Stimulated activated naive CD4-positive, alpha-beta T cell treated with Interleukin-2 at 50 U/mL for 16 hours (primary cell): ENCODE results near the gene ADM.
A peak's percentile ranks its signal among the peaks of the same experiment; 100 is the strongest.

ENCODE experiments used
- DNase-seq: peaks from one replicate; lab custom pipeline; 2025; lab: John Stamatoyannopoulos, UW

ADM gene

DNA sequence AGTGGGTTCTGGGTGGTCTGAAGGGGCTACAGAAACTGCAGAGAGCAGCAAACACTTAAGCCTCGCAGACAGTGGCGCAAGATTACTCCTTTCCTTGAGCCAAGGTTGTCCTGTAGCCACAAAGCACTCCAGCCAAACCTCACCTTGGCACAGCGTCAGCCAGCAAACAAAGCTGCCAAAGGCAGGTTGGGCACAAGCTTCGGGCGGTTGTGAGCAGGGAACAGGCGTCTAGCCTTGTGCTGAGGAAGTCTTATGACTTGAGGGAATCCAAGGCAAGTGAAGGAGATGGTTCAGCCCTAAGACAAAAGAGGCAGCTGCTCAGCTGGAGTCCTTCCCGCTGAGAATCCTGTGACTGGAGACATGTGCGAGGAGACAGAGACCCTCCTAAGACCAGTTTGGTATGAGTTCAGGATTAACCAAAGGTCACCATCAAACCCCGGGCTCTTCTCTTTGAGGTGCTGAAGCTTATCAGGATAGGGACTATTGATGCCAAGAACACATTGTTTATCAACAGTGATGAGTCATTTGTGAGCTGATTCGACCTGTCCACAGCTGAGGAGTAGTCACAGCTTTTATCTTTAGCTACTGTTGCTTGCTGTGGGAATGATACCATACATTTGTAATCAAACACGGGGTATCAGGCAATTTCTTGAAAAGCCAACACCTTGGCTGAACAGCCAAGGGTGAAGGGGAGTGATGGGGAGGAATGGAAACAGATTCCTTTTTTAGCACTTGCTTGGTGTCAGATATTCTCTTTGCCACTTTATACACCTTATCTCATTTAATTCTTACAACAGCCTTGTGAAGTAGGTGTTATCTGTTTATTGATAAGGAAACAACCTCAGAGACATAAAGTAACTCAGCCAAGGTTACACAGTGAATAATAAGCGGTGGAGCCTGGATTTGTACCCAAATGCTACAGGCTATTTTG is 4.6 kb downstream of the ADM start:
- DNase-seq = no peak

DNA sequence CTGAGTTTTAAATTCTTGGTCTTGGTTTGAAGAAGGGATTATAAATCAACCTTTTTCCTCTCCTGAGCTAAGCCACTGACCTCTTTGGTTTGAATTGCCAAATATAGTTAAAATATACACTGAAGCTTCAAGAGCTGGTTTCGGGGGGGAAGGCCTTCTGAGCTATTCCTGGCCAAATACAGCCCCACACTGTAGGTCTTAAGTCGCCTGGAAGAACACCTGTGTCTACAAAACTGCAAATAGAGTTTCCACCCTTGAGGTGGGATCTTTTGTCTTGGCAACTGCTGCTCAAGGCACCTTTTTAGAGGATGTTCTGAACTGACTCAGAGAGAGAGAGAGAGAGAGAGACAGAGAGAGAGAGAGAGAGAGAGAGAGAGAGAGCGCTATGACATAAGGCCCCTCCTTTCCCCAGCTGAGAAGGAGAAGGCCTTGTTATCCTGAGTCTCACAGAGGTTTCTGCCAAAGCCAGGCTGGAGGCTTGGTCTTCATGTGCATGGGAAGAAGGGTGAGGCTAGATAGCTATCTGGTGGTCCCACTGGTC is 5.5 kb downstream of the ADM start:
- no peak for DNase-seq

DNA sequence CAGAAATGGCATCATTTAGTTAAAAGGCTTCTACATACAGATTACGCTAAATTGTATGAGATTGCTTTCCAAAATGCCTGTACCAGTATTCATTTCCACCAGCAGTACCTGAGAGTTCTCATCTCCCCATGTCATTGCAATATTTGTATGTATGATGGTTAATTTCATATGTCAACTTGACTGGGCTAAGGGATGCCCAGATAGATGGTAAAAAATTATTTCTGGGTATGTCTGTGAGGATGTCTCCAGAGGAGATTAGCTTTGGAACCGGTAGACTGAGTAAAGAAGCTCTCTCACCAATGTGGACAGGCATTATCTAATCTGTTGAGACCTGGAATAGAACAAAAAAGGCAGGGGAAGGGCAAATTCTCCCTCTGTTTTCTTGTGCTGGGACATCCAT is 6.9 kb downstream of the ADM start:
- DNase-seq = no peak

DNA sequence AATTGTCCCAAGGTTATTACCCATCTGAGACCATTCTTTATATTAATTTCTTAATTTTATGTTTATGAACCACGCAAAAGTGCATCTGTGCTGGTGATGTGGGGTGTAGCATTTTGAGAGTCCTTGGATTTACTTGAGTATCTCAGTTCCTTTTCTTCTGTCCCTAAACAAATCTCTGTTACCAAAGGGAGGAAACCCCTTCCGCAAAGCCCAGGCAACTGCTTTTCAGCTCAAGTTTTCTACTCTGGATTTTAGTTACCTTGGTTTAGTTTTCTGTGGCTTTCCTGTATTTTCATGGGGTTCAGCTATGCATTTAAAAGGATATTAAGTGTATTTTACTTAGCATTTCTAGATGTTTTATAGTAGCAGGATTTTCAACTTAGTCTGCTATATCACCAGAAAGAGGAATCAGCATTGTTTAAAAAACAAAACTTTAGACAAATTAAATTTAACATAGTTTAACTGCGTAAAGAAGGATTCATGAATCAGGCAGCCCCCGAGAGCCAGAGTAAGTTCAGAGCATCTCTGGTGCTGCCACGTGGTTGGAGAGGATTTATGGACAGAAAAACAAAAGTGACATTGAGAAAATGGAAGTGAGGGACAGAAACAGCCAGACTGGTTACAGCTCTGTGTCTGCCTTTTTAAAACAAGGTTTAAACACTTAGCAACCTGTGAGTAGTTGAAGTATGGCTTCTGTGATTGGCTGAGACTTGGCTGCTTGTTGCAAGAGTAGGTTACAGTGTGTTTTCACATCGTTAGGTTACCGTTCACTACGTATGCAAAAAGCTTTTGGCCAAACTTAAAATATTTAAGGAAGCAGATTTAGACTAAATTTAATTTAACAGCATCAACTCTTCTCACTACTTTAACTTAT is 9.6 kb downstream of the ADM start:
- DNase-seq = no peak

DNA sequence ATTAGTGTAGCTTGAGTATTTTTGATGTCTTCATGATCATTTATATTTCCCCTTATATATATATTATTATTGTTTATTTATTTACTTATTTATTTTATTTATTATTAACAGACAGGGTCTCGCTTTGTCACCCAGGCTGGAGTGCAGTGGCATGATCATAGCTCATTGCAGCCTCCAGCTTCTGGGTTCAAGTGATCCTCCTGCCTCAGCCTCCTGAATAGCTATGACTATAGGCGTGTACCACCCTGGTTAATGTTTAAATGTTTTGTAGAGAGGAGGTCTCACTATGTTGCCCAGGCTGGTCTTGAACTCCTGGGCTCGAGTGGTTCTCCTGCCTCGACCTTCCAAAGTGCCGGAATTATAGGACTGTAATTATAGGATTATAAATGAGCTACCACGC is 10.2 kb downstream of the ADM start:
- no peak for DNase-seq

DNA sequence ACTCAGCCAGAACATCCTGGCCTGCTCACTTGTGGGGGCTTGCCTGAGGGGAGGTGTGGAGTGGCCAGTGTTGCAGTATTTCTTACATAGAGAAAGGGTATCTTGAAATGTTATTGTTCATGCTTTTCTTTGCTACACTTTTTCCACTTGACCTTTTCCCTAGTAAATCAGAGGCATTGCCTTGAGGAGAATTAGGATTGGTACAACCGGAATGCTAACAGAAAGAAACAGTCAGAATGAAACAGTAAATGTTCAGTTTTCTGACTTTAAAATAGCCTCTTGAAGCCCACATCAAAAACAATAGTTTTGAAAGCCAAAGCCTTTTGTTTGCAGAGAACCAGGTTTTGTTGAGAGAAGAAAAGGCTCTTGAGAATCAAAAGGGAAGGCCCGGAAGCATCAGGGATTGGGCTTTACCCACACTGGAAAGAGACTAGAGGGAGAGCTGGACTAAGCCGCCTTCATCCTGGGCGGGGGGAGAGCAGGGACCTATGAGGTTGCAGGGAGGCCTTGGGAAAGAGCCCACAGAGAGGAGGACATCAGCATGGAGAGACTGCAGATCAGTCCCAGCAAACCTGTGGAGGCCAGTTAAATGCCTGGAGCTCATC is 12.4 kb downstream of the ADM start:
- DNase-seq = no peak

DNA sequence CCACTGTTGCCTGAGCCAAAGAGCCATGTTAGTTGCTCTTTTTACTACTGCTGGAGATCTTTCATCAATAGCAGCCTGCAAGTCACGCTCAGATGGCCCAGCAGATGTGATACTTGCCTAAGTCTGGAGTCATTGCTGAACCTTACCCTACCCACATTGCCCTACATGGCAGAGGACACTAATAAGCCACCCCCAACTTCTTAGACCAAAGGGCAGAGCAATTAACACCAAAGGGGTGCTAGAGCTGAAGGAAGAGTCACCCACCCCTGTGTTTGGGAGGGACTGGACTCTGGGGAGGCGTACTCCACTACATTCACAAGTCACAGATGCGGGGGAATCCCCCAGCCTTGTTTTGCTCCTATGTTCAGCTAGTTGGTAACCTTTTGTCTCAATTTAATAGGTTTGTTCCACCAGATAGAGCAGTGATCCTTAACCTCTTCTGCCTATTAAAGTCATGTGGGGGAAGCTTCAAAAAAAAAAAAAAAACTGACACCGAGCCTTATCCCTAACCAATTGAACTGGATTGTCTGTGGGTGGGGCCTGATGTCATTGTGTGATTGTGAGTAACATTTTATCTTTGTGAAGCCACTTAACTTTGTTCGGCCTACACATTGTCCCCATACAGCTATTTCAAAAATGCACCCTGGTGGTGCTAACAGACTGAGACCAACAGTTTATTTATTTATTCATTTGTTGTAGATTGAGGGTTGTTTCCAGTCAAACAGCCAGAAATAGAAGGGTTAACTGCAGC is 13.1 kb downstream of the ADM start:
- DNase-seq = no peak

DNA sequence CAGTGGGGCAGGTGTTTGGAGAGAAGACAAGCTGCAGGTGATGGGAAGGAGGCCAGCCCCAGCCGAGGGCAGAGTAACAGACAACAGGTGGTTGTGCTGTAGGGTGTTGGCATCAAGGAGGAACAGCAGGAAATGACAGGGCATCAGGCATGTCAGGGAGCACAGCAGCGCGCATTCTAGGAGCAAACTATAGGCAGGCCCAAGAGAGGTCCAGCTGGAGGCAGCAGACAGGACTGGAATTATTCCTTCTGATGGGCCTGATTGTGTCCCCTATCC is 13.6 kb downstream of the ADM start:
- no peak for DNase-seq

DNA sequence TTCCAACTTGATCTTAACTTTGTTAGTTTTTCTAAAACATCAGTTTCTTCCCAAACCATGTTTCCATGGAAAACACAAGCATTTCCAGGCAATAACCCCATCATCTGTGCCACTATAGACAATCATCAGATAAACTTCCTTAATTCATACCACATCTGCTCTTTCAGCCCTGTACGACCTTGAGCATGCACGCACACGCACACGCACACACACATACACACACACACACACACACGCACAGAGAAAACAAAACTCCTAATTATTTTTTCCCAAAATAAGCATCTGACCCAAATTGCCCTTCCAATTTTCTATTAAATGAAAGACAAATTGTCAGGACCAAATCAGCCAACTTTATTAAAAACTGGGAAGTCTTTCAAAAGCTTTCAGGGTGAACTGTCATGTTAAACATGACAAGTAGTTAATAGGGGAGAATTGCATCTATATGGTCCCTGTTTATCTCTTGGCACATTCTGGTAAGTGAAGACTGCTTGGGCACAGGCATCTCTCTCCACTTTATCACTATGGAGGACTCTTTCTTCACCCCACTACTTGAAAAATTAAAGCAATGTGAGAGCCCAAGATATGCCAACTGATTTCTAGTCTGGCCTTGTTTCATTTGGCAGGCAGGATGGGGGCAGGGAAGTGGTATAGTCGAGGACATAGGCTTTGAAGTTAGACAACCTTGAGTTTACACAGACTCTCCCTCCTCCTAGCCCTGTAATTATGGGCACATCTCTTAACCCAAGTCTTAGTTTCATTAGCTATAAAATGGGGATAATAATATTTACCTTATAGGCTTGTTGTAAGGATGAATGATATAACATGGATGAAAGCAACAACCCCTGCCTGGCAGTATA is 15.1 kb downstream of the ADM start:
- no peak for DNase-seq

DNA sequence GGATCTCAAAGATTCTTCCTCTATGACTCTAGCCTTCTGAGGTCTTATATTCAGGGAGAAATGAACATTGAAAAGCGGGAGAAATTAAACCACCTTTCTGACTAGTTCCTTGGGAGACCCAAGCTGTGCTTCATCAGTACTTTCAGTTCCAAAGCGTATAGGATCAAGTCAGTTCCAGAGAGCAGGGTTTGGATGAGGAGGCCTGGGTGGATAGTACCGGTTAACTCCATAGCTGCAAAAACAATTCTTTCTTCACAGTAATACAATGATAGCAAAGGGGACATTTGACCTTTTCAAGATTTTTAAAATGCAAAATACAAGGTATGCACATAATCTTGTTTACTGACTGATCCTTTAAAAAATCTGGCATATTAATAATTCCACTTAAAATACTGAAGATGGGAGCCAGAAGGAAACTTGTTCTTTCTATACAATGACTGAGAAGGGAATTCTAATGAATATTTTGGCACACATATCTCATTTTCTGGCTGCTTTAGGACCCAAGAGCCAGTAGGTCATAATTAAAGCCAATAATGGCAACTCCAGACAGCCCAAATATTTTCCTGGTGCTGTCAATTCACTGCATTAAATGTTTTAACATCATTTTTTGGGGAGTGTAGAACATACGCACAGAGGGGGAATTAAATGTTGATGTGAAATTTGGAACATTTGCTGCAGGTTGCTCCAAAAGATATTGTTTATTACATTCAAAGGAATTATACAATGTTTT is 16.0 kb downstream of the ADM start:
- no peak for DNase-seq

DNA sequence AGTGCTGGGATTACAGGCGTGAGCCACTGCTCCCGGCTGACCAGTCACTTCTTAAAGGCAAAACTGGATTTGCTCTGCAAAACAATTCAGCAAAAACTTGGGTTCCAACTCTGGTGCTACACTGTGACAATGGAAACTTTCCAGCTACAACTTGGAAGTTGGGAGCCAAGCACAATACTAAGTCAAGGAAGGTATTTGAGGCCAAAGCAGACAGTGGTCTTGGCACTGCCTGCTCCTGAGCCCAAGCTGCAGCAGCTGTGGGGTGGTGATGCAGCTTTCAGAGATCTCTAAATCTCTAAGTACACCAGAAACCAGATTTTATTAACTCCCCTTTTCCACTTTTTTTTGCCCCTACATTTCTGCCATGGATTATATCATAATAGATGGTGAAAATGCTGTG is 17.5 kb downstream of the ADM start:
- DNase-seq = no peak

DNA sequence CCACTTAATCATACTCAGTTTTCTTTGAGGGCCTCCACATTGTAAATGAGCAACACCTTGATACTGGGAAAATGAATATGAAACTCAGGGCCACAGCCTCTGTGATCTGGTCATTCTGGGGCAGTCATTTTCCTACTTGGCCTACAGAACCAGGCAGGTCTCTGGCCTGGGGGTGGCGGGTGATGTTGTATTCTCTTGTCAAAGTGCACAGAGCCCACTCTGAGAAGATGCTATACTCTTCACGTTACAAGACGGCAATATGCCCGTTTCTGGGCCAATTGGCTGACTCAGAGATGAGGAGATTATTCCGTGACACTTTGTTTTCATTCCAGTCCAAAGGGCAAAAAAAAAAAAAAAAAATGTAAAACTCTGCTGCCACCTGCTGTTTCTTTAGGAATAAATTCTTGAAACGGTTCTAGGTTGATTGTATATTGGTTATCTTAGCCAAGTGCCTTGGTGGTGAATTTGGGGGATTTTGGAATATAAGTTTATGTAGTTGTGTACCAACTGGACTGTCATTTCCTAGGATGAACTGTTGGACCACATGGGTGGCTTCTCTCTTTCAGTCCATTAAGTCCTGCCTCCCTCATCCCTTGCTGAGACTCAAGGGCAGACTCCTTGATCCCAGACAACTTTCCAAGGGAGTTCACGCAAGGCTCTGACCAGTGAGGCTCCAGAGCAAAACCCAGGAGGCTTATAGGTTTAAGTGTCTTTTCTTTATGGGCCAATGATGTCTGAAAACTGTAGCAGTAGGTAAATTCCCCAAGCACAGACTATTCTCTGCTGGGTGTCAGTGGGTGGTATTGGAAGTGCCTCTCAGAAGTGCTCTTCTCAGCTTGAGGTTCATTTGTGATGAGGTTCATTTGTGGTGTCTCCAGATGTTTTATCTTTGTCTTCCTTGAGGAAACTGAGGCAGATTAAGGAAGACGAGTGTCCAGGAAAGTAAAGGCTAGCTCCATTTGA is 18.2 kb downstream of the ADM start:
- peak; percentile 34 for DNase-seq

DNA sequence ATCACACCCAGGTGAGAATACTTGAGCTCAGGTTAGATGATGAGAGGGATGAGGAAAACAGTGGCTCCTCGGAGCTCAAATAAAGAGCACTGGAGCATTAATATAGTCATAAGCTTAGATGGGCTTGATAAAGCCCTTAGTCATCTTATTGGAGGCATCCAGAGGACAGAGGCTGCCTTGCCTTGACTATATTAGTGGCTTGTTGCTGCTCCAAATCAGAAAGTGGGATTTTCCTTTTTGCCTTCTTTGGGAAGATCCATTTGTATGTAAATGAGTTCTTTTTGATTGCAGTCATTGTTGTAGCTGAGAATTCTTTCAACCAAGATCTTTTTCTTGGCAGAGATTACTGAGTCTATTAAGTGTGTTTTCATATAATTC is 18.9 kb downstream of the ADM start:
- no peak for DNase-seq

DNA sequence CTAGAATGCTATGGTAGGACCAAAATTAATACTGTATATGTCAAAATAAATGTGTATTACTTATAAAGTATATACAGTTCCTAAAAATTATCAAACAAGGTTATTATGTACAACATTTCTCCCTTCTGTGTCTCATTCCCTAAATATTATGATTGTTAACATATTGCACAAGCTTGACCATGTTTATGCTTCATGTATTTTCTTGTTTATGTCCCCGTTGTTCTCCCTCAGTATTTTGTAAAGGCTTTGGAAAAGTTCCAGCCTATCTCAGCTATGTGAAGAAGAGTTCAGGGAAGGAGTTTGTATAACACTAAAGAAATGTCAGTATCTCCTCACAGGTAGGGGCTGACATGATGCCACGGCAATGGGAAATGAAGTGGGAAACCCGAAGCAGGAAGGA is 19.6 kb downstream of the ADM start:
- no peak for DNase-seq

DNA sequence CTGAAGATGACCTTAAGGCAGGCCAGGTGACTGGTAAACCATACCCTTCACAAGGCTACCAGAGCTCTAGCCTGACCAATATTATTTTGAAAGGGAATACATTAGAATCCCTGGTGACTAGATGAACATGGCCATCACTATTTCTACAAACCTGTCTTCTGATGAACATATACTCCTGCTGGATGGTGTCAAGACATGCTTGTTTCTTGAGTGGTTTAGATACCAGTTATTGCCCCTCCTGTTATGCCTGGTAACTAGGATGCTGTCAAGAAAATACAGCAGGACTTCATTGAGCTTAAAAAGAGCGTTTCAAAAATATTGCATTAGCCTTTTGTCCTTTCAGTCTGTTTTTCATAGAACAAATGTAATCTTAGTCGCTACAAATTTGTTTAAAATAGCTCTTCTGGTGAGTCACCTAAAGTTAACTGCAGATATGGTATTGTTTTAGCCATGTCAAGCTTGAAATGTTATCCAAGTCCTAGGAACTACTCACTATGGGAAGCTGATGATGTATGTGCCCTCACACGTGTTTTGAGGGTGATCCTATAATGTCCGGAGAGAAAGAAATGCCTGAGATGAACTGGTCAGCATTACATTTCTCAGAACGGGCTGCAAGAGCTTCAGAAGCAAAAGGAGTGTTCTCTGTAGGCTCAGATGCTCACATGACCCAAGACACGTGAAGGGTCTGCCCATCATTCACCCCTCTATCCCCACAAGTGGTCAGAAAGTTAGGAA is 20.6 kb downstream of the ADM start:
- no peak for DNase-seq

DNA sequence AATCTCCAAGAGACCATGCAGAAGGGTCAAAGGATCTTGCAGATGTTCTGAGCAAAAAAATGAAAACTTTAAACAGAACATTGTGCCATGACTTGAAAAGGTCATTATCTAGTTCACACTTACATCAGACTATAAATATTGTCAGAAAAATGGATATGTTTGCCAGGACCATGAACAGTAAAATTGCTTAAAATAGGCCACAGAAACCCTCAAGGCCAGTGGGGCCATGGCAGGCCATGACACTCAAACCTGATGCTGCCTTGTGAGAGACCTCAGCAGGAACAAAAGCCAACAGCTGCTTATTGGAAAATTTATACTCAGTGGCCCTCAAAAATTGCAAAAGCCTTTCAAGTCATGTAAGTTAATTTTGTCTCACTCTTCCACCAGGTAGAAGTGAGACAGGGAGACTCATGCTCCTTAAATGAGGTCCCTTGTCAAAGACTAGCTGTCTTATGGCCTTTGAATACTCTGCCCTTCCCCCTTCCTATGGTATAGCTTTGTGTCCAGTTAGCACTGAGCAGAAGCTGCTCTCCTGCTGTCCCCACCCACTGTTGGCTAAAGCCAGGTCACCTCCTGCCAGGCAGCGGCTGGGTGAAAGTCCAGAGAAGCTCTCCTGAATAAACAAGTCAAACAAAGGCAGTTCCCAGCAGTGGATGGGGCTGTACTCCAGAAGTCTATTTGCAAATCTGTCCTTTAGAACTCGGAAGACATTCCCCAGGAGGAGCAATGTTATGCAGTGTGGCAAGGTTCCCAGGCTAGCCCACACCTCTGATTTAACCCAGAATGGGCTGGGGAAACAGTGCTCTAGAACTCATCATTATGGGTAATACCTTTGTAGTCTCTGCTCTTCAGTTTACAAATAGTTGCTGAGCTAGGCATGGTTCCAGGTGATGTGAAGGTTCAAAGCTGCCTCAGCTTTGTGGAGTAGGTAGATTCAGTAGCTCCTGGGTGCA is 21.4 kb downstream of the ADM start:
- no peak for DNase-seq

DNA sequence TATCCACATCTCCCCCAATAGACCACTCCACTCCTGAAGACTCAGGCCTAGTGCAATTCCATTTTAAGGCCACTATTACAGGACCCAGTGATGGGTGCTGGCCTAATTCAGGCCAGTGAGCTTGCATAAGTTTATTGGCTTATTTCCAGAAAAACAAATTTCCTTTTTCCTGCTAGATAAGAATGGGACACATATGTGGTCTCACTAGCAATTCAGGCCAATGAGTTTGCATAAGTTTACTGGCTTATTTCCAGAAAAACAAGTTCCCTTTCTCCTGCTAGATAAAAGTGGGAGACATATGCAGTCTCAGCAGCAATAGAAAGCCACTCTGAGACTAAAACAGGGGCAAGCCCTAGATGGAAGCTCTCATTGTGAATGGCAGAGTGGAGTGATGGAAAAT is 22.4 kb downstream of the ADM start:
- no peak for DNase-seq
